SU-DHL-6 (cell line): ENCODE data around the gene NOXA1.

Source experiments
- H2AFZ ChIP-seq: fragments of 200-600 bp; sonication (generic); 2 replicates; pipeline ENCODE4 v1.6.1; 2014; ENCODE audit warnings: low read depth, mild to moderate bottlenecking, moderate library complexity, mixed read lengths, antibody characterized with exemption, low read length; ENCODE audit not compliant: severe bottlenecking
- H3F3A ChIP-seq: fragments of 200-600 bp; shearing (Covaris generic); 2 replicates; pipeline ENCODE4 v1.6.0; 2016; ENCODE audit warnings: antibody characterized with exemption, mild to moderate bottlenecking; ENCODE audit not compliant: insufficient read depth
- H3K27ac ChIP-seq: fragments of 200-600 bp; sonication (generic); 2 replicates; pipeline ENCODE4 v1.5.1; 2016; ENCODE audit warnings: low read depth, mild to moderate bottlenecking, low read length, moderate library complexity, mixed read lengths
- H3K27me3 ChIP-seq: fragments of 200-600 bp; sonication (generic), shearing (Covaris generic); 2 replicates; pipeline ENCODE4 v1.6.0; 2014; ENCODE audit warnings: mild to moderate bottlenecking, low read length
- H3K36me3 ChIP-seq: fragments of 200-600 bp; sonication (generic); 2 replicates; pipeline ENCODE4 v1.6.1; 2014; ENCODE audit warnings: mild to moderate bottlenecking, low read length, mixed read lengths
- H3K4me2 ChIP-seq: fragments of 300-600, 200-600 bp; shearing (Covaris generic), sonication (generic); 2 replicates; pipeline ENCODE4 v1.6.0; 2014; ENCODE audit warnings: low read length, low read depth, mild to moderate bottlenecking; ENCODE audit not compliant: poor library complexity, severe bottlenecking
- H3K4me3 ChIP-seq: fragments of 200-600 bp; sonication (generic); 2 replicates; pipeline ENCODE4 v1.5.1; 2014; ENCODE audit warnings: antibody characterized with exemption, low read length, mild to moderate bottlenecking, mixed read lengths; ENCODE audit not compliant: insufficient read depth, poor library complexity, severe bottlenecking
- H3K79me2 ChIP-seq: fragments of 200-600 bp; sonication (generic); 2 replicates; pipeline ENCODE4 v1.6.1; 2014; ENCODE audit warnings: mild to moderate bottlenecking, low read length, moderate library complexity; ENCODE audit not compliant: insufficient read depth
- H3K9ac ChIP-seq: fragments of 200-600 bp; sonication (generic); 2 replicates; pipeline ENCODE4 v1.7.0; 2014; ENCODE audit warnings: mild to moderate bottlenecking, low read length
- H3K9me2 ChIP-seq: fragments of 200-600 bp; sonication (generic); replicated peaks from 2 replicates; pipeline ENCODE4 v1.6.1; 2014; ENCODE audit warnings: low read length; ENCODE audit not compliant: insufficient read depth
- H3K9me3 ChIP-seq: fragments of 200-600 bp; sonication (generic); 2 replicates; pipeline ENCODE4 v1.6.1; 2014; ENCODE audit warnings: low read length, mixed read lengths; ENCODE audit not compliant: insufficient read depth
- H4K20me1 ChIP-seq: fragments of 200-600 bp; sonication (generic); 2 replicates; pipeline ENCODE4 v1.6.1; 2014; ENCODE audit warnings: low read depth, mild to moderate bottlenecking, antibody characterized with exemption, low read length, moderate library complexity, mixed read lengths
- CTCF ChIP-seq: fragments of 200-600 bp; sonication (generic); IDR thresholded peaks from one replicate; pipeline ENCODE4 v1.5.1; 2017; ENCODE audit warnings: antibody characterized with exemption, mild to moderate bottlenecking, low read length, moderate library complexity; ENCODE audit not compliant: insufficient read depth, poor library complexity, severe bottlenecking
- EZH2phosphoT487 ChIP-seq: fragments of 200-600 bp; sonication (generic), shearing (Covaris generic); conservative IDR thresholded peaks from 2 replicates; pipeline ENCODE4 v1.6.1; 2018; ENCODE audit warnings: mild to moderate bottlenecking, antibody characterized with exemption, low read length, moderate library complexity, mixed read lengths

NOXA1 gene

GRCh38 chr9:137423514-137424291 lies 510 bp downstream of the NOXA1 start:
- H2AFZ ChIP-seq = no peak overlapping the region
- TF ChIP-seq CTCF = no peak
- TF ChIP-seq EZH2phosphoT487 = no peak

GRCh38 chr9:137426018-137426681 lies 3.0 kb downstream of the NOXA1 start:
- no peaks in the 10 kb centered on the region for H3K9me2 ChIP-seq
- no peaks in the 10 kb centered on the region for H4K20me1 ChIP-seq
- H2AFZ ChIP-seq = no peak overlapping the region
- H3K4me3 ChIP-seq = no peak overlapping the region
- TF ChIP-seq EZH2phosphoT487 (no peak), CTCF (no peak)
- no peaks in the 10 kb centered on the region for H3K9me3 ChIP-seq
- peak overlapping the region; percentile 94 for H3K27ac ChIP-seq
- no peaks in the 10 kb centered on the region for H3K27me3 ChIP-seq
- H3K4me2 ChIP-seq = peak overlapping the region; percentile 53
- no peaks in the 10 kb centered on the region for H3K36me3 ChIP-seq
- H3K79me2 ChIP-seq = 0 out of 2 replicates have a peak, but pooled peaks cover 8% of the 10 kb centered on the region
- H3K9ac ChIP-seq = peak overlapping the region; percentile 10; the same call in 1 of the 2 replicates
- H3F3A ChIP-seq = peaks cover 48% of the 10 kb centered on the region

More at GRCh38 chr9:137423514-137424291, 510 bp downstream of the NOXA1 start:
- H3K79me2 ChIP-seq = 0 out of 2 replicates have a peak, but pooled peaks cover 8% of the 10 kb centered on the region
- 0 out of 2 replicates have a peak, but pooled peaks cover under 1% of the 10 kb centered on the region for H4K20me1 ChIP-seq
- peak overlapping the region; percentile 51 for H3K4me3 ChIP-seq
- no peaks in the 10 kb centered on the region for H3K9me2 ChIP-seq
- peak overlapping the region; percentile 53 for H3K4me2 ChIP-seq
- peak overlapping the region; percentile 62 for H3K9ac ChIP-seq
- H3F3A ChIP-seq = peaks cover 44% of the 10 kb centered on the region
- no peaks in the 10 kb centered on the region for H3K9me3 ChIP-seq
- H3K36me3 ChIP-seq = no peaks in the 10 kb centered on the region
- H3K27ac ChIP-seq = peak overlapping the region; percentile 94
- no peaks in the 10 kb centered on the region for H3K27me3 ChIP-seq

GRCh38 chr9:137427454-137428310 lies 4.5 kb downstream of the NOXA1 start:
- Histone ChIP-seq H4K20me1 (no peaks in the 10 kb centered on the region), H3K4me2 (peak overlapping the region; percentile 49)

More at GRCh38 chr9:137427454-137428310, 4.5 kb downstream of the NOXA1 start:
- Histone ChIP-seq H3K36me3 (no peaks in the 10 kb centered on the region), H3K27ac (peak overlapping the region; percentile 94), H3K27me3 (no peaks in the 10 kb centered on the region), H3K4me3 (no peak overlapping the region), H3F3A (peaks cover 39% of the 10 kb centered on the region), H3K9ac (peak overlapping the region; percentile 39), H3K79me2 (no peaks in the 10 kb centered on the region), H3K9me3 (no peaks in the 10 kb centered on the region), H2AFZ (no peak overlapping the region), H3K9me2 (no peaks in the 10 kb centered on the region)
- TF ChIP-seq CTCF = no peak
- no peak for TF ChIP-seq EZH2phosphoT487
